NK-92 (cell line): ENCODE results near the gene SYCN.
"Not testable (repeated sequence)": the region's sequence is repeated elsewhere in the genome, so short reads cannot be mapped to it uniquely, and the experiment has no call there.

ENCODE experiments used
- DNase-seq: peaks from one replicate; lab custom pipeline; 2025; ENCODE audit not compliant: unreplicated experiment; lab: John Stamatoyannopoulos, UW

SYCN gene

GRCh38 chr19:39203372-39204341 is at the start of gene SYCN:
Gene SYCN, minus strand, starts transcription at chr19:39204263. Its CDS starts 9 bp downstream, at chr19:39204254.
- no peak for DNase-seq

- no peak for DNase-seq
Measured at GRCh38 chr19:39253374-39254149, 49.5 kb upstream of the SYCN start.

GRCh38 chr19:39252458-39252857 is 48.4 kb upstream of the SYCN start:
- no peak for DNase-seq

- DNase-seq = no peak
Measured at GRCh38 chr19:39251846-39252245, 47.8 kb upstream of the SYCN start.

GRCh38 chr19:39251081-39251480 is 47.0 kb upstream of the SYCN start:
- no peak for DNase-seq

- DNase-seq = no peak
Measured at GRCh38 chr19:39248806-39249205, 44.7 kb upstream of the SYCN start, which contains the start of gene IFNL4. Gene IFNL4, minus strand, starts transcription at chr19:39248856.

GRCh38 chr19:39247701-39248664 is 43.9 kb upstream of the SYCN start:
- DNase-seq = no peak

- no peak for DNase-seq
Measured at GRCh38 chr19:39246951-39247669, 43.0 kb upstream of the SYCN start.

GRCh38 chr19:39245166-39245565 is 41.1 kb upstream of the SYCN start:
- DNase-seq = not testable (repeated sequence)

GRCh38 chr19:39244410-39245100 is 40.5 kb upstream of the SYCN start, which contains the start of gene IFNL3:
Gene IFNL3, minus strand, starts transcription at chr19:39245006. Its CDS starts 39 bp downstream, at chr19:39244967.
- DNase-seq = not testable (repeated sequence)

GRCh38 chr19:39243741-39244140 is 39.7 kb upstream of the SYCN start:
- not testable (repeated sequence) for DNase-seq

- DNase-seq = no peak
Measured at GRCh38 chr19:39240421-39240820, 36.4 kb upstream of the SYCN start.

GRCh38 chr19:39238944-39239343 is 34.9 kb upstream of the SYCN start:
- DNase-seq = no peak

- DNase-seq = no peak
Measured at GRCh38 chr19:39238209-39238608, 34.1 kb upstream of the SYCN start.

- DNase-seq = no peak
Measured at GRCh38 chr19:39237200-39238184, 33.4 kb upstream of the SYCN start.

GRCh38 chr19:39236527-39236926 is 32.5 kb upstream of the SYCN start:
- no peak for DNase-seq

GRCh38 chr19:39232708-39233107 is 28.6 kb upstream of the SYCN start:
- no peak for DNase-seq
